HG03196 (cell line): ENCODE data around the gene TGM4.

ENCODE experiments used
- ATAC-seq: cut with Tn5 transposase; IDR thresholded peaks from one replicate; pipeline ENCODE4 v1.9.1; 2021; ENCODE audit not compliant: unreplicated experiment

The TGM4 gene

DNA sequence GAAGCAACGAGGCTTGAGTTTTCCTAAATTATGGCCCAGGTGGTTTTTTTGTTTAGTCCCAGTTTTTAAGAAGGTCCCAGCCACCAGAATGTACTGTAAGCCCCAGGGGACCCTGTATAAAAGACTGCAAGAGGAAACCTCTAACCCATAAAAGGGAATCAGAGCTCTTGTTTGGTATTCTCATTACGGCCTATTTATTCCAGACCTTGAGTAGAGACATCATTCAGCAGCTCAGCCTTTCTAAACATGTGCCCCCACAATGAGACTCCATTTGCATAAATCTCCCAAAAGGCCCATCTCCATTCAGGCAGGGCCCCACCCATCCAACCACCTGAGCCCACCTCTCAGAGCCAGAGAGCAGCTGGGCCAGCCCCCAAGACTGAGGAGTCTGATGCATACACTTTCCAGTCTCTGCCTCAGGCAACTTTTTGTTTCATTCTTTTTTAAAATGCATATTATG is 75.9 kb downstream of the TGM4 start:
- no peak for ATAC-seq

DNA sequence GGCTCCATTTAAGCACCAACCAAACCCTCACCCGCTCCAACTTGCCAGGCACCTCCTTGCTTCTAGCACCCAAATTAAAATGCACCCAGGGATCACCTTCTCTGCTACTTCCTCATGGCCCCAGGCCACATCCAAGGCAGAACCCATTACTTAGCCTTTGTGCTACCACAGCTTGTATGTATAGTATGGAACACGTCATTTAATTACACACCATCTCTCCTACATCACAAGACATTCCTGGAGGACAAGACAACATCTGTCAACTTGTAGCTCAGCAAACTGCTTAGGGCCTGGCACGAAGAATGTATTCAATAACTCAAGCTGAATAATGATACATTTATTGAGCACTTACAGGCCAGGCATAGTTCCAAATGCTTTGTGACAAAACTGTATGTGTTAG is 78.3 kb downstream of the TGM4 start:
- ATAC-seq = no peak

DNA sequence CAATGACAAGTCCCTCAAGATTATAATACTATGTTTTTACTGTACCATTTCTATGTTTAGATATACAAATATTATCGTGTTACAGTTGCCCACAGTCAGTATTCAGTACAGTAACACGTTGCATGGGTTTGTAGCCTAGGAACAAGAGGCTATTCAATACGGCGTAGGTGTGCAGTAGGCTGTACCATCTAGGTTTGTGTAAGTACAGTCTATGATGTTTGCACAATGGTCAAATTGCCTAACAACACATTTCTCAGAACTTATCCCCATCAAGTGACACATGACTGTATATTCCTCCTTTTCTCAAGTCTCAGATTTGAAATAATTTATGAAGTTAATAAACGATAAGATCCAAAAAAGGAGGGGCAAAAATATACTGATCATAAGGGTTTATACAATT is 79.9 kb downstream of the TGM4 start:
- no peak for ATAC-seq

DNA sequence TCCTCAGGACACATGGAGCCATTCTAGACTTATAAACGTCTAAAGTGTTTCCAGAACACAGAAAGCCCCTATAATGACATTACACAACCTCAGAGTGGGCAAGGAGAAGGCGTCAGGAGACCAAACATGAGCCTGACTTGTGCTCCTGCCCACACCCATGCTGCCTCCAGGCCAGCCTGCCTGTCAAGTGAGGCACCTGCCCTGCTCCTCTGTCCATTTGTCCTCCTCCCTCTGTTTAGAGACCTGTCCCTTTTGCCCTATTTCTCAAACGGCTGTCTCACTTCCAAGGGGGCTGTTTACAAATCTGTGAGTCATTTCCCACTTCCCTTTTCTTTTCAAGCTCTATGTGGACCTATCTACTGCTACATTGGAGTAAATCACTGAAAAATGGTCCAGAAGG is 80.6 kb downstream of the TGM4 start:
- no peak for ATAC-seq

DNA sequence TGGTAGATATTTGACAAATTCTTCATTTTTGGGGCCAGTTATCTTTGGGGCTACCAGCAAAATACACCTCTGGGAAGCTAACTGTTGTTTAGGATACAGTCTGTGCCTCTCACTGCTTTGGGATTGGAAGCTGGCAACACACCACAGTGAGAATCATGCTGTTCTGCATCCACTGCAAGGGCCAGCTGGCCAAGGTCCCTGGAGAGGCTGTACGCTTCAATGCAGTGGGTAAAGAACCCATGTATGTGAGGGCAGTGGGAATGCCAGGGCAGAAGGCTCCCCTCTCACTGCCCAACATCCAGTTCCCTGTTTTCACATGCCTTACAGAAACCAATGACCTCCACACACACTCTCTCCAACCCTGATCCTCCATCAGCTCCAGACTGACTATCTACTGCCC is 81.5 kb downstream of the TGM4 start:
- ATAC-seq = no peak

DNA sequence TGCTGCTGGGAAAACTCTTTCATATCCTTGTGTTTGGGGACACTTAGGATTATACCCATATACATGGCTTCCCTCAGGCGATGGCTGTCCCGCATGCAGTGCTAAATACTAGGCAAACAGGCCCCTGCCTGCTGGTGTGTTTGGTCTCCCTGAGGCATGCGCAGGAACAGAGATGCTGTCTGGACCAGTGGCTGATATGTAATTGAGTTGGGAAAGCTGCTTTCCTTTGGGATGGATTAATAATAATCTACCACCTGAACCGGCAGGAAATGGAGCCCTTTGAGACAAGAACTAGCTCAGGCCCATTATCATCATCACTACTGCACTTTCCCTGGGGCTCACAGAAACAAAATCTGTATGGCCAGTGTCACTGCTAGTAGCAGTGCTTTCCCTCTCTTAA is 83.6 kb downstream of the TGM4 start:
- no peak for ATAC-seq

DNA sequence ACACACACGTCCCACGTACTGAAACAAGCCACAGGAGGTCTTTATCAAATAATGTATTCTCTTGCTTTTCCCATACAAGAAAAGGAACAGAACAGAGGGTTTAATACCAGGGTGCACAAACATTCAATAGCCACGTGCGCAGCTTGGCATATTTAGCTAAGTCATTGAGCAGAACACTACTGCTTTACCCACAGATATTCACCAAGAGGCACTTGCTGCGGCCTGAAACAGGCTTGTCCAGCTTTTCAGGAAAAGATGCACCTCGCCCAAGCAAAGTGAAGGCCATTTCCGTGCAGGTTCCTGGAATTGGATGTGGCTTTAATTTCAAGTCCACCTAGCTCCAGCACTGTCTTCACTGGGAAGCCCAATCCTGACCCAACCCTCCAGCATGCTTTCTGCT is 84.0 kb downstream of the TGM4 start:
- ATAC-seq = no peak

DNA sequence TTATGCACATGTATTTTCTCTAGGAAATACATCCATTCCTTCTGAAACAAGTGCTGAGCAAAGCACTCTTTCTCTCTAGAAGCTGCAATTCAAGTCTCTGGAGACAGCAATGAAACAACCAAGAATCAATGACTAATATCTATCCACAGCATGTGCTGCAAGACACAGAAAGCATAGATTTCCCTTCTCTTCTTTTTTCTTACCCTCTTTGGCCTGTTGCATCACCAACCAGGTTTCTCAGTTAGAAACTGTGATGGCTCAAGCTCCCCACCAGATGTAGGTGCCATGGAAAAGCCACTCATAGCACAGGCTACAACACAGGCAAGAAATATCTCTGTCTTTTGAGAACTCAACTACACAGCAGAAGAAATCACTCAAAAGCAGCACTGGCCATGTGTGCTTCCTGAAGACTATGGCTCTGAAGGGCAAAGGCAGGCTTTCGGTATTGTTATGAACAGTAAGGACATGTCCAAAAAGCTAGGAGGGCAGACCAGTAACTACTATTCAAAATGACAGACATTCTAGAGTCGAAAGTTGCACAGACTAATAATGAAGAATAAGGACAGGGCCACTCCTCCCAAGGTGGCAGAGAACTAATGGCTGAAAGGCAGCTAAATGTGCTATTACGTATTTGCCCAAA is 86.1 kb downstream of the TGM4 start:
- no peak for ATAC-seq

DNA sequence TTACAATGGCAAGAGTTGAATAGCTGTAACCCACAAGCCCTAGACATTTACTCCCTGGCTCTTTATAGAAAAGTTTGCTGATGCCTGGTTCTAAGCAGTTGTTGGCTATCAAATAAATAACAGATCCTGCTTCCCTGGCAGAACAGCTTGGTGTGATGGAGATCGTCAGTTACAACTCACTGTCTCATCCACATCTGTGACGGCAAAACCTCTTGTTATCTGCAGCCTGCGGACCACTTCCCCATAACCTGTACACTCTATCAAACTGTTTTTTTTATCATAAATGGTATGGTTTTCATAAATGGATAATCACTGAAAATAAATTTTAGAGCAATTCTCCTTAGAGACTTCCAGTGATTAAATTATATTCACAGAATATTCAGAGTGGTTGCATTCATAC is 87.5 kb downstream of the TGM4 start:
- no peak for ATAC-seq

DNA sequence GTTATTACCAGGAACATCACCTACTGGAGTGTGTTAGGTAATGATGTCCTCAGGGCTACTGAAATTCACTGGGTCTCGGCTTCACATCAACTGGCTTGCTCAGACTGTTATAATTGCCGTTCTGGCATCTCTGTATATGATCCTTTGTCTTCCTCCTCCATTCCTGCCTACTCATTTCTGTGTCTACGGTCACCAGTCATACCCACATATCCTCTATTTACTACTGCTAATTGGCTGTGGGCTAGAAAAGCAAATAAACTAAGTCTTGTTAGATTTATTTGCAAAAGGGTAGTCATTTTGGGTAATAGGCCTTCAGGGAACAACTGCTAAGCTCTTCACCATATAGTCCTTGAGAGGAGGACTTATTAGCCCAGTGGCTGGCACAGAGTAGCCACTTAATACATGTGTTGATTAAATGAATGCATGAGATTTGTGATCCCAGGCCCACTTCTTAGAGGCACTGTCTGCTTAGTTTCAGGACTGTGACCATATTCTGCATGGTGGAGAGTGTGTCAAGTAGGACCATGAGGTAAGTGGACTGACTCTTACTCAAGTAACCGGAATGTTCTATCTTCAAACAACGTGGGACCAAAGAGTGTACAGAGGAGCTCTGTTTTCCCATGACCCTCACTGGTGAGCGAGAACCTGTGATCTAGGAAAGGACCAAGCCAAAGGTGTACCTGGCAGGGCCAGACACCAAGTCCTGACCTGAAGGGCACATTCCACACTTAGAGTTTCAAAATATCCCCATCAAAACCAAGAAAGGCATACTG is 88.4 kb downstream of the TGM4 start:
- ATAC-seq = no peak

DNA sequence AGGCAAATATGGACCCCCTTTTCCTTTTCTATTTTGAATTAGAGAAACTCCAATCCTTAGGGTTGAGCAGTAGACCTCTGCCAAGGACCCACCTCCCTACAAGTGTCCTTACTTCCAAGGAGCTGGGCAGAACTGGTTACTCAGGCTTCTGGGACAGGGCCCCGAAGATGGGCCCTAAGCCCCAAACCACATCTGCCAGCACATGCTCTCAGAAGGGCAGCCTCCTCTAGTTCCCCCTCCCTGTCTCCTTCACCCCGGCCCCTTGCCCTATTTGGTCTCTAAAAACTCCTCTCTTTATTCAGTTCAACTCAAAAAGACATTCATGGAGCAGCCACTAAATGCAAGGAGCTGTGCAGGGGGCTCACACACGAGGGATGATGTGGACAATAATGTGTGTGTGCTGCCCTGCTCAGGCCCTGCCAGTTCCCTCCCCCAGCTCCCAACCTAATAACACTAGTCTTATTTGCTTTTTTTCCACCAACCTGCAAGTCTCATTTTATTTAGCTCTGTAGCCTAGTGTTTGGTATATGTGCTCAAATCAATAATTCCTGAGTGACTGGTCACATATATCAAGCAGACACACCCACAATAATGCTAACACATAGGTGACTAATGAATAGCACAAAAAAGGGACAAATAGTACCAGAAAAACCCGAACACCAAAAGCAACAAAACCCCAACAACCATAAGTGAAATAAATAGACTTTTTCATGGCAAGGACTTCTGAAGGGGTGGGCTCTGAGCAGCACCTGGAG is 89.3 kb downstream of the TGM4 start:
- ATAC-seq = no peak
